Head of caudate nucleus (tissue), 42 donors: ENCODE results near the gene SENP5.

ENCODE experiments used
- DNase-seq, 42 donors: peaks; one replicate each; pipeline versions ENCODE4 v3.0.0 to v3.0.0-alpha.2; 2020 to 2021; ENCODE audit warnings: mixed read lengths in 7 of 42
- intact Hi-C: fragments of 100-400 bp; cut with DNase I; formaldehyde crosslinking; loops from one replicate; pipeline ENCODE4 v1.15.0; 2022

The SENP5 gene

DNA sequence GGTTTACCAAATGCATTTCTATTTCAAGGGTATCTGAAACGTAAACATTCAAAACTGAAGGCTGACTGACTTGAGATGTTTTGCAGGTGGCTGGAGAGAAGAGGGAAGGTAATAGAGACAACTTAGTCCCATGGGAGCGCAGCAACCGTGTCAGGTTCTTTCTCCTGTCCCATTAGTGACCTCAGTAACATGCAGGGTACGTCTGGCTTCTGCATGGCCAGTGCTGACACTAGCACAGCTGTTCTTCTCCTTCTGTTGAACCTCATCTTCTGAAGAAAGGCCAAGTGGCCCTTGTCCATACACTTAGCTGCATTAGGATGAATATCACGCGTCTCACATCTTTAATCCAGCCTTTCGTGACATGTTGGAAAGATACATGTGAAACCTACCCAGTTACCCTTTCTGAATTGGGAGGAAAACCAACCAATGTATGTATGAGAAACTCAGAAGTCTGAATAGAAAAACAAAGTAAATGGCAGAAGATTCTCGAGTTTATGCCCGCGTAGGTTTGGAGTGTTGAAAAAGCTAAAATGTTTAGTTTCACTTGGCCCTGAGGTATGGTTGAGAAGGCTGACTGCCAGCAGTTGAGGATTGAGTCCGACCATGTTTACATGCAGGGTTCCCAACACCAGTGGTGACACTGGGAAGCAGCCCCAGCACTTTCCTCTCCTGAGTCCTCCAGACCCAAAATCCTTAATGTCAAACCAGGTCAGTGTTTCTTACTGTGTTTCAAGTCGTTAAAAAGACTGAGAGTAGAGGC, 64.3 kb downstream of the SENP5 start:
- no peak for DNase-seq
- intact Hi-C loops, result no loop called here

DNA sequence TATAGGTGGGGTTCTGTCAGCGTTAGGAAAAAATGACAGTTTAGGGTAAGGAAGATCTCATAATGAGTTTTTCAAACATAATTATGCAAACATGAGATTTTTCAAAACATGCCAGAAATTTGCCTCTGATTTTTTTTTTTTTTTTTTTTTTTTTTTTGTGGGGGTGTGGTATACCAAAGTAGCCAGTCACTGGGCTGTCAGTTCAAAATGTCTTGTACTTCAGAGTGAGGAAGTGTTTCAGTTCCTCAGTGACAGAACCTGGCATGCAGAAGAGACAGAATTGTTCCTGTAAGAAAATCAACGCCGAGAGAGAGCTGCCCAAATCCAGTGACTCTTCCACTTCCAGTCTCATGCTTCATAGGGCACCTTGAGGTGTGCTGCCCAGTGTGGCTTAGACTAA, 64.9 kb downstream of the SENP5 start:
- DNase-seq, result no peak
- intact Hi-C loops, result no loop called here

DNA sequence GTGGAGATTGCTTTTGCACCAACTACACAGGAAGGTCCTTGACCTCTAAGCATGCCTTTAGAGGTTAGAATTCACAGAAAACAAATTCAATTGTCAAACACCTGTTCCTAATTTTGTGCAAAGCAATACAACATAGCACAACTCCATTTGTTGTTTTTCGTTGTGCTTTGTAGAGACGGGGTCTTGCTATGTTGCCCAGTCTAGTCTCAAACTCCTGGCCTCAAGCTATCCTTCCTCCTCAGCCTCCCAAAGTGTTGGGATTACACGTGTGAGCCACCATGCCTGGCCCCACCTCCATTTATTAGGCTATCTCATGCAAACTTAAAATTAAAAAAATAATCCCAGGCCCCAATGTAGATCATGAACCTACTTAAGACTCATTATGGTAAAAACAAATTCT, 68.6 kb downstream of the SENP5 start:
- no peak for DNase-seq
- intact Hi-C loops, result no loop called here

DNA sequence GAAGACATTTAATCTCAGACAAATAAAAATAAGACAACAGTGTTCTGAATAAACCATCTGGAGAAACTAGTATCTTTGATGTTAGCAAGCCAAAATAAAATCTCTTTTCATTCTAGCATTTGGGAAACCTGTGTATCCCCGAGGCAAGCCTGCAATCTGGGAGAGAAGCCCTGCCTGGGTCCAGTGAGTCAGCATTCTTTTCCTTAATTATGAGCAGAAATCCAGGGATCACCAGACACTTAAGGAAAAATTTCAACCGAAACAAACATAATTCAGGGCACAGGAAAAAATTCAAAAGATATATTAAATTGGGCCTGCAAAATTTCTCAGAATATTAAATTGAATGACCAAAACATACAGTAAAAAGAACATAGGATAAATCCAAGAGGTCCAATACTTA, 70.4 kb downstream of the SENP5 start:
- intact Hi-C loops, result no loop called here
- DNase-seq, result no peak

DNA sequence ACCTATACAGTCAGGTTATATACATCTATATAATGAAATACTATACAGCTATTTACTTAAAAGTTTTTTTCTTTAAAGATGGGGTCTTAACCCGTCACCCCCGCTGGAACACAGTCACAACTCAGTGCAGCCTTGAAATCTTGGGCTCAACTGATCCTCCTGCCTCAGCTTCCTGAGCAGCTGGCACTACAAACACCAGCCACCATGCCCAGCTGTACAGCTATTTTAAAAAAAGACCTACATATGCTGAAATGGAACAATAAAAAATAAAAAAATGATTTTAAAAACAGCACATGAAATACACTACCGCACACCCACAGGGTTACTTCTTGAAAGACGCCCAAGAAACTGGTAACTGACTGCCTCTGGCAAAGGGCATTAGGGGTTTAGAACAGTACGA, 70.9 kb downstream of the SENP5 start:
- peak in 1 of 42 donors; percentile 29 for DNase-seq
- intact Hi-C loops, result no loop called here

DNA sequence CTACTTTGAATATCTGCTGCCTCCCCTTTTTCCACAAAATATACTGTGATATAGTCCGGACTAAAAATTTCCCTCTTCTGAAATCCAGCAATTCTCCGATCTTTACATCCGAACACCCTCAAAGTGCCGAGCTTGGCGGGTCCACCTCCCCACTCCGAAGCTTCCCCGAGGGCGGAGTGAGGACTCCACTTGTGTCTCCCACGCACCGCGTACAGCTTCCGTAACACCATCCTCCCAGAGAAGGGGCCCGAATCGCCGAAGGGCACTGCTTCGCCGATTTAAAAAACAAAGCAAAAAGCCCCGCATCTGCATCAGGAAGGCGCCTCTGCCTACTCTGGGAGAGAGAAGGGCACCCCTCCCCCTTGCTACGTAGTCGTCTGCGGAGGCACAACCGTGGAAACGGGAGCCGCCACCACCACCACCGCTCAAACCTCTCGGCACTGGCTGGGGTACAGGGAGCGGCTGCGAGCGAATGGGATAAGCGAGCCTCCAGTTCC, 74.1 kb downstream of the SENP5 start:
- intact Hi-C loops, result loop anchor here (1.0 to 5.0 kb wide), 2 partner anchors 74 to 204 kb away; partner anchors contain the start of genes PAK2 and SENP5
- DNase-seq, result peak in 39 of 42 donors; percentile 27 to 85 (median 65)

DNA sequence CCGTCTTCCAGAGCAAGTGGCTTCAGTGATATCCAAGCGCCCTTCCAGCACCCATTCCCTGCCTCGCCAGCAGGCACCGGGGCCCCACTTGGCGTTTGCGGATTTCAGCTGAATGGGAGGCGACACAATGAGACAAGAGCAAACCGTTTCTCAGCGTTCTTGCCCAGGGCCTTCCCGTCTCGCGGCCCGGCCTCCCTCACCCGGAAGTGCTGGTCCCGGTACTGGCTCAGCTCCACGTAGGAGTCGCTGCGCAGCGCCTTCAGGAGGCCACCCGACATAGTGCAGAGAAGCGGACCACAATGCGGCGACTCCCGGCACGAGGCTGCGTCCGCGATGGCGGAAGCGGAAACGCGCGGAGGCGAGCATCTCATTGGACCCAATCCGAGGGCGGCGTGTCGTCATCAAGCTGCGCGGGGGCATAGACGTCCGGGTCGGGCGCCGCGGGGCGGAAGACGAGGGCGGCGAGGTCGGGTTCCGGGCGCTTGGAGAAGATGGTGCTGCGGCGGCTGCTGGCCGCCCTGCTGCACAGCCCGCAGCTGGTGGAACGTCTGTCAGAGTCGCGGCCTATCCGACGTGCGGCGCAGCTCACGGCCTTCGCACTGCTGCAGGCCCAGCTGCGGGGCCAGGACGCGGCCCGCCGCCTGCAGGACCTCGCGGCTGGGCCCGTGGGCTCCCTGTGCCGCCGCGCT, 74.7 kb downstream of the SENP5 start, which contains the start of gene NCBP2:
Gene NCBP2 (minus strand): TSS at position 303 of the 689 bp plus-strand sequence. CDS start 25 bp downstream, at position 278.
- intact Hi-C loops, result loop anchor here (1.0 to 5.0 kb wide), 2 partner anchors 75 to 205 kb away; partner anchors contain the start of genes PAK2 and SENP5
- peak; percentile 90 to 99 (median 97) for DNase-seq

DNA sequence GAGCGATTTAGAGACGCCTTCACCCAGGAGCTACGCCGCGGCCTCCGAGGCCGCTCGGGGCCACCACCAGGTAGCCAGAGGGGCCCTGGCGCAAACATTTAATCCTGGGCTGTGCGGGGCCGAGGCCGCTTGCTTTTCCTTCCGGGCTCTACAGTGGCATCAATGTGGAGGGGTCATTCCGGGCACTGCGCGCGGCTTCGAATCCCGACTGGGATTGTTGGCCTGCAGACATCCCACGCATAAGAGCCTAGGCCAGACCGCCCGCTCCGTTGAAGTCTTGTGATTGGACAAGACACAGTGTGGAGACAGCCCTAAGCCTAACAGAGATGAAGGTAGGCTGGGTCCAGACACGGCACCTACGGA, 75.2 kb downstream of the SENP5 start:
- intact Hi-C loops, result loop anchor here (1.0 to 5.0 kb wide), 2 partner anchors 76 to 206 kb away; partner anchors contain the start of genes PAK2 and SENP5
- DNase-seq, result peak in 22 of 42 donors; percentile 6 to 55 (median 26)

DNA sequence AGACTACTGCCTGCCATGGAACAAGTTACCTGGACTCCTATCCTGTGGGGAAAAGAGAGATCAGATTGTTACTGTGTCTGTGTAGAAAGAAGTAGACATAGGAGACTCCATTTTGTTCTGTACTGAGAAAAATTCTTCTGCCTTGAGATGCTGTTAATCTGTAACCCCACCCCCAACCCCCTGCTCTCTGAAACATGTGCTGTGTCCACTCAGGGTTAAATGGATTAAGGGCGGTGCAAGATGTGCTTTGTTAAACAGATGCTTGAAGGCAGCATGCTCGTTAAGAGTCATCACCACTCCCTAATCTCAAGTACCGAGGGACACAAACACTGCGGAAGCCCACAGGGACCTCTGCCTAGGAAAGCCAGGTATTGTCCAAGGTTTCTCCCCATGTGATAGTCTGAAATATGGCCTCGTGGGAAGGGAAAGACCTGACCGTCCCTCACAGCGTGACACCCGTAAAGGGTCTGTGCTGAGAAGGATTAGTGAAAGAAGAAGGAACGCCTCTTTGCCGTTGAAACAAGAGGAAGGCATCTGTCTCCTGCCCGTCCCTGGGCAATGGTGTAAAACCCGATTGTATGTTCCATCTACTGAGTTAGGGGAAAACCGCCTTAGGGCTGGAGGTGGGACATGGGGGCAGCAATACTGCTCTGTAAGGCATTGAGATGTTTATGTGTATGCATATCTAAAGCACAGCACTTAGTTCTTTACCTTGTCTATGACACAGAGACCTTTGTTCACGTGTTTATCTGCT, 76.5 kb downstream of the SENP5 start:
- intact Hi-C loops, result loop anchor here (5.0 kb wide), 1 partner anchor 207 kb away; the partner anchor contains the start of gene PAK2
- peak in 1 of 42 donors; percentile 14 for DNase-seq

DNA sequence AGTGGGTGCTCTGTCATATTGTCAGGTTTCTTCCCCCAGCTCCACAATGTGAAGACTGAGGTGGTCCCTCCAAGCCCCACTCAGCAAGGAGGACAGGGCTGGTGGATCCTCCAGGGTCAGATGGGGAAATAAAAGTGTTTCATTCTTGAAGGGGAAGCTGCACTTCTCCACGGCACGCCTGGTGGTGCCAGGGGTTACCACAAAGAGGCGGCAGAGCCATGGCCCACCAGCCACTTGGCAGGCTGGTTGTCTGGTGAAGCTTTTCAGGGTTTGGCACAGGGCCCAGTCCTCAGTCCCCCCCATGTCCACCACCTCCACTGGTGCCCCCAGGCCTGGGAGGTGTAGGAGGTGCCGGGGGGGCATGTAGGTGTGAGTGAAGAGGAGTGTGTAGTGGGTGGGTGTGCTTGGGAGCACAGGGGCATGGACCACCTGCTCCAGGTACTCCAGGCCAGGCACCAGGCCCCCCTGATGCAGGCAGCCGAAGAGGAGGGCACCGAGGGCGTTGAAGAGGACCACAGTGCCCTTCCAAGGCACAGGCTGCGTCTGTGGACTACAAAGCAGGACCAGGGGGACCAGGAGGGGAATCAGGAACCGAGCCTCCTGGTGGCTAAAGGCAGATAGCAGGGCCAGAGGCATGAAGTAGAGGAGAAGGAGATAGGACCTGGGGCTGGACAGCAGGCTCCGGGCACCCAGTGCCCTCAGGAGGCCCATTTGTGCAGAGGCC, 79.6 kb downstream of the SENP5 start:
- DNase-seq, result peak in 1 of 42 donors; percentile 18
- intact Hi-C loops, result no loop called here

DNA sequence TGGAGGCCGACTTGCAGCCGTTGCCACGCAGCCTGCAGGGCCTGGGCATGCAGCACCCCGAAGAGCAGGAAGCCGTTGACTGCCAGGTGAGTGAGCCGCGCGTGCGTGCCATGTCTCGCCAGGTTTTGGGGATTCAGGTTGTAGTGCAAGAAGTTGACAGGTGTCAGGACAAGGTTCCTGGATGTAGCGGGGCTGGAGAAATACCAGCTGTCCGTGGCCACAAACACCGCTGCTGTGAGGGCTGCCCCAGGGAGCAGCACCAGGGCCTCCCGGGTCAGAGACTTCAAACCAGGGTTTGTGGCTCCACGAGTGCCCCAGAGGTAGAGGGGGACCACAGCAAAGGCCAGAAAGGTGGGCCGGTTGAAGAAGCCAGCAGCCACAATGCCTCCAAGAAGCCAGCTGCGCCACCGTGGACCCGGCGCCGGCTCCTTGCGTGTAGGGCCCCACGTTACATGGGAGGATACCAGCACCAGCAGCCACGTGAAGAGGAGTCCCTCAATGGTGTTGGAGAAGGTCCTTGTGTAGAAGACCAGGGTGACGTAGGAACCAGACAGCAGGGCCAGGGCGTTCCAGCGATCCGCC, 80.2 kb downstream of the SENP5 start:
- intact Hi-C loops, result no loop called here
- no peak for DNase-seq

DNA sequence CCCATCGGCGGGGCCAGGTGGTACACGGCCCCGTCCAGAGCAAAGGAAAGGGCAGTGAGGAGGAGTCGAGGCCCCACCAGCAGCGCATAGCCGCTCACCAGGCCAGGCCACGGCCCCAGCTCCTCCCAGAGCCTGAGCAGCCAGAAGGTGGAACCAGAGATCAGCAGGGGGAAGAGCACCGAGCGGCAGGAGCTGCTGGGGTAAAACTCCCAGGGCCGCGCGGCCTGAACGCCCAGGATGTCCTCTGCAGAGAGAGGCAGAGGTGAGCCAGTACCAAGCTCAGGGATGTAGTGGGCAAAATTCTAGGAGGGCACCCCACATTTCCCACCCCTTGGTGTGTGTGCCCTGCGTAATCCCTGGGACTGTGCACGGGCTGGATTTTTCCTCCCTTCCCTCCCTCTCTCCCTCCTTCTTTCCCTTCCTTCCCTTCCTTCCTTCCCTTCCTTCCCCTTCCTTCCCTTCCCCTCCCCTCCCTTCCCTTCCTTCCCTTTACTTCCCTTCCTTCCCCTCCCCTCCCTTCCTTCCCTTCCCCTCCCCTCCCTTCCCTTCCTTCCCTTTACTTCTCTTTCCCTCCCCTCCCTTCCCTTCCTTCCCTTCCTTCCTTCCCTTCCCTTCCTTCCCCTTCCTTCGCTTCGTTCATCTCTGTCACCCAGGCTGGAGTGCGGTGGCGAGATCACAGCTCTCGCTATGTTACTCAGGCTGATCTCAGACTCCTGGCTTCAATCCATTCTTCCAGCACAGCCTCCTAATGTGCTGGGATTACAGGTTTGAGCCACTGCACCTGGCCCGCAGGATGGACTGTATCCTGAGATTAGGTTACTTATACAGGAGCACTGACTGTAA, 80.9 kb downstream of the SENP5 start:
- no peak for DNase-seq
- intact Hi-C loops, result no loop called here

DNA sequence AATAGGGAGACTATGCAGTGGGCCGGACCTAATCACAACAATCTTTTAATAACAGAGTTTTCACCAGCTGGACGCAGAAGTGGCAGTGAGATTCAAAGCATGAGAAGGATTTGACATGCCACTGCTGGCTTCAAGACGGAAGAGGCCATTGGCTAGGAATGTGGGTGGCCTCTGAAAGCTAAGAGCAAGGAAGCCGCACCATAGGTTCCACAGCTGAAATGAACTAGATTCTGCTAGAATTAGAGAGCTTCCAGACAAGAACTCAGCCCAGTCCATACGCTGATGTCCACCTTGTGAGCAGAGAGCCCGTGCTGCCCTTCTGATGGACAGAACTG, 81.5 kb downstream of the SENP5 start:
- intact Hi-C loops, result no loop called here
- DNase-seq, result no peak

DNA sequence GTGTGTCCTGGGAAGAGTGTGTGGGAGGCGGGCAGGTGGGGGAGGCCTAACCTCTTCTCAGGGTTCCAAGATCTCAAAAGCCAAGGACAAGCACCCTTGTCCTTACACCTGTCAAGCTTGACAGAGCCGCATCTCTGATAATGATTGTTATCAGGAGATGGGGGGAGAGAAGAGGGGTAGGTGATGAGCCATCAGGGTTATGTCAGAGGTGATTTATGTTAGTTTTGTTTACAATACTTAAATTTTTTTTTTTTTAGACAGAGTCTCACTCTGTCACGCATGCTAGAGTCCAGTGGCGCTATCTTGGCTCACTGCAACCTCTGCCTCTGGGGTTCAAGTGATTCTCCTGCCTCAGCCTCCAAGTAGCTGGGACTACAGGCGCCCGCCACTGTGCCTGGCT, 82.0 kb downstream of the SENP5 start:
- intact Hi-C loops, result no loop called here
- no peak for DNase-seq

DNA sequence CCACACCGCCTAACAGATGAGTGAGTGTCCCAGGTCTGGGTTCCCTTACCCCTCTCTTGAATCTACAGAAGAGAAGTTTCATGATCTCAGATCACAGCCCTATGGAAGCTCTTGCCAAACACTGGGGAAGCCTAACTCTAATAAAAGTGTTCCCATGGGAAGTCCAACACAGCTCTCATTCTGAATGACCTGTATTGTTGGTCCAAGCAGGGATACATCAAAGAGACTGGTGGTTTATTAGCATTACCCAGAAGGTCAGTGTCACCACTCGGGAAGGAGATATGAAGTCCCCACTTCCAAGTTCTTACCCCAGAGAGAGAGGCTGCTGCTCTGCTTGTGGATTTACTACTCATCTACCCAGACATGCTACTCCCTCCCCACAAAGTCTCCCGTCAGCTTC, 83.7 kb downstream of the SENP5 start:
- no peak for DNase-seq
- intact Hi-C loops, result no loop called here

DNA sequence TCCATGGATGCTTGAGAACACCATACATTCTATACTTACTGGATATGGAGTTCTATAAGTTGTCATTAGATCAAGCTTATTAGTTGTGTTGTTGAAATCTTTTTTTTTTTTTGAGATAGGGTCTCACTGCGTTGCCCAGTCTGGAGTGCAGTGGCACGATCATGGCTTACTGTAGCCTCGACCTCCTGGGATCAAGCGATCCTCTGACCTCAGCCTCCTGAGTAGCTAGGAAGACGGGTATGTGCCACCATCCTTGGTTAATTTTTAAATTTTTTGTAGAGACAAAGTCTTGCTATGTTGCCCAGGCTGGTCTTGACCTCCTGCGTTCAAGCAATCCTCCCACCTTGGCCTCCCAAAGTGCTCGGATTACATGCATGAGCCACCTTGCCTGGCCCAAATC, 87.1 kb downstream of the SENP5 start:
- intact Hi-C loops, result no loop called here

DNA sequence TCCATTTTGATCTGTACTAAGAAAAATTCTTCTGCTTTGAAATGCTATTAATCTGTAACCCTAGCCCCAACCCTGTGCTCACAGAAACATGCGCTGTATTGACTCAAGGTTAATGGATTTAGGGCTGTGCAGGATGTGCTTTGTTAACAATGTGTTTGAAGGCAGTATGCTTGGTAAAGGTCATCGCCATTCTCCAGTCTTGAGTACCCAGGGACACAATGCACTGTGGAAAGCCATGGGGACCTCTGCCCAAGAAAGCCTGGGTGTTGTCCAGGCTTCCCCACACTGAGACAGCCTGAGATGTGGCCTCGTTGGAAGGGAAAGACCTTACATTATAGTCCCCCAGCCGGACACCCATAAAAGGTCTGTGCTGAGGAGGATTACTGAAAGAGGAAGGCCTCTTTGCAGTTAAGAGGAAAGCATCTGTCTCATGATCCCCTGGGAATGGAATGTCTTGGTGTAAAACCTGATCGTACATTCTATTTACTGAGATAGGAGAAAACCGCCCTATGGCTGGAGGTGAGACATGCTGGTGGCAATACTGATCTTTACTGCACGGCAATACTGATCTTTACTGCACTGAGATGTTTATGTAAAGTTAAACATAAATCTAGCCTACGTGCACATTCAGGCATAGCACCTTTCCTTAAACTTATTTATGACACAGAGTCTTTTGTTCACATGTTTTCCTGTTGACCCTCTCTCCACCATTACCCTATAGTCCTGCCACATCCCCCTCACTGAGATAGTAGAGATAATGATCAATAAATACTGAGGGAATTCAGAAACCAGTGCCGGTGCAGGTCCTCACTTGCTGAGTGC, 94.6 kb downstream of the SENP5 start:
- intact Hi-C loops, result no loop called here
- peak in 1 of 42 donors; percentile 1 for DNase-seq

More for the DNA sequence above, 87.1 kb downstream of the SENP5 start:
- DNase-seq, result no peak
